ENCODE data around the gene CDH22. TPM values are rescaled to one million over a fixed set of nuclear protein-coding genes. Genes with fewer than 3 reads are reported as not detected.

Gene CDH22
- total RNA-seq, 1 experiment from 2014 or later = 0.11 TPM

DNA sequence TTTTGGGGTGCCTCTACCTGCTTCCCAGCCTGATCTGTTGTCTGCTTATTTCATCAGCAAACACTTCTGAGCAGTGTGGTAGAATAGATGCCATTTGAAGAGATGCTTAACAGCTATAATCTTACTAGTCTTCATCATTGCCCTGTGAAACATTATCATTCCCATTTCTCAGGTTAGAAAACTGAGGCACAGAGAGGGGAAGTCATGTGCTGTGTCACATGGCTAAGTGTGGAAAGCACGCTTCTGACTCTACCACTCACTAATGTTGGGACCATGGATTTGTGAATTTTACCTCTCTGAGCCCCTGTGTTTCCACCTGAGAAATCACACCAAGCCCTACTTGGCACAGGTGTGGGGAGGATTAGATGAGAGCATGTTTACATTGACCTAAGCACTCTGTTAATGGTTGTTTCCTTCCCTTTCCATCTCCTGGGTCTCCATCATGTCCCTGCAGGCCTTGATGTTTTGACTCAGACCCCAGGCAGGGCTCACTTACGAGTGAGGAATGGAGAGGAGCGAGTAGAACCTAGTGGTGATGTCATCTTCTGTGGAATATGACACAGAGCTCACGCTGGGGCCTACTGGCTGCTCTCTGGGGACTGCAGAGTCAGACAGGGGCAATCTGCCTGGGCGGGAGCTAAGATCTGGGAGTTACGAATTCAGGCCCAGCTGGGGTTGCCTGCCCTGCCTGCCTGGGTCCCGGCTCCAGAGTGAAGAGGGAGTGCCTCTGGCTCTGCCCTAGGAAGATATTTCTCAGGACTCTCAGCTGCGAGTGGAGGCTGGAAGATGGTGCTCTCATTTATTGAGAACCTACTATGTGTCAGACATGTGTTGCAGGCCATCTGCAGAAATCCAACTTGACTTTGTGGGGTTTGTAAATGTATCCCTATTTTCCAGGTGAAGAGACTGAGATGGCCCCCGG is 64.3 kb downstream of the CDH22 start:
- H3K9me3 ChIP-seq = no peaks in the 10 kb centered on the region
- ChIA-PET POLR2A (no interaction called here), CTCF (no interaction called here)
- no peak overlapping the region for H3K4me3 ChIP-seq (ENCODE audit: low read depth, low read length)
- TF ChIP-seq, protein P1, sequence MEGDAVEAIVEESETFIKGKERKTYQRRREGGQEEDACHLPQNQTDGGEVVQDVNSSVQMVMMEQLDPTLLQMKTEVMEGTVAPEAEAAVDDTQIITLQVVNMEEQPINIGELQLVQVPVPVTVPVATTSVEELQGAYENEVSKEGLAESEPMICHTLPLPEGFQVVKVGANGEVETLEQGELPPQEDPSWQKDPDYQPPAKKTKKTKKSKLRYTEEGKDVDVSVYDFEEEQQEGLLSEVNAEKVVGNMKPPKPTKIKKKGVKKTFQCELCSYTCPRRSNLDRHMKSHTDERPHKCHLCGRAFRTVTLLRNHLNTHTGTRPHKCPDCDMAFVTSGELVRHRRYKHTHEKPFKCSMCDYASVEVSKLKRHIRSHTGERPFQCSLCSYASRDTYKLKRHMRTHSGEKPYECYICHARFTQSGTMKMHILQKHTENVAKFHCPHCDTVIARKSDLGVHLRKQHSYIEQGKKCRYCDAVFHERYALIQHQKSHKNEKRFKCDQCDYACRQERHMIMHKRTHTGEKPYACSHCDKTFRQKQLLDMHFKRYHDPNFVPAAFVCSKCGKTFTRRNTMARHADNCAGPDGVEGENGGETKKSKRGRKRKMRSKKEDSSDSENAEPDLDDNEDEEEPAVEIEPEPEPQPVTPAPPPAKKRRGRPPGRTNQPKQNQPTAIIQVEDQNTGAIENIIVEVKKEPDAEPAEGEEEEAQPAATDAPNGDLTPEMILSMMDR (IDR thresholded peaks at IDR 0.05; ENCODE audit: insufficient read depth in 1 of 2, low read depth in 1 of 2, low read length in 1 of 2, severe bottlenecking in 1 of 2, unreplicated experiment in 1 of 2) = no peak
- no peaks in the 10 kb centered on the region for H3K4me1 ChIP-seq
- H3K4me1 Mint-ChIP-seq (ENCODE audit: low read depth, unreplicated experiment) = no peaks in the 10 kb centered on the region
- H3K27ac Mint-ChIP-seq (ENCODE audit: unreplicated experiment) = no peak overlapping the region
- no peaks in the 10 kb centered on the region for H3K36me3 Mint-ChIP-seq (ENCODE audit: insufficient read depth, unreplicated experiment)
- BruUV-seq (replicated peaks) = no TSS peak
- H3K27me3 Mint-ChIP-seq (ENCODE audit: insufficient read depth, unreplicated experiment) = peaks cover 25% of the 10 kb centered on the region
- H3K9me3 Mint-ChIP-seq (ENCODE audit: unreplicated experiment) = no peaks in the 10 kb centered on the region
- H3K27me3 ChIP-seq (replicated peaks; ENCODE audit: control insufficient read depth, insufficient read depth, low read length) = no peaks in the 10 kb centered on the region; the same call in 1 of the 2 replicates
- DNase-seq = no peak
- intact Hi-C loops (cut with micrococcal nuclease; ENCODE audit: unreplicated experiment) = no loop called here
- H3K4me3 Mint-ChIP-seq (ENCODE audit: unreplicated experiment) = no peak overlapping the region
- H3K36me3 ChIP-seq (ENCODE audit: control insufficient read depth, insufficient read depth, low read length) = no peaks in the 10 kb centered on the region

DNA sequence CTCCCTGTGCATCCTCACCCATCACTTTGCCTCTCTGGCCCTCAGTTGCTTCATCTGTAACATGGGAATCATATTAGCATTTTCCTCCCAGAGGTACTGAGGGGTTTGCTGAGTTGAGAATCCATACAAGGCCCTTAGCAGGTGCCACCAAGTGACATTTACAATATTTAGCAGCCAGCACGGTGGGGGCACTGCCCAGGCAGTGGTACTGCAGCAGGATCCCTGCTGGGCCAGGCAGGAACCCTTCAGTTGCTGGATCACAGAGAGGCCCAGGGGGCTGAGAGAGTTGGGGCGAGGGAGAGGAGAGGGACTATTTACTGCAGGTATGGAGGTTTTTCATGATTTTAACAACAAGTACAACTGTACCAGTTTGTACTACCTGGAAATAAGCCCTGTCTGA is 65.9 kb downstream of the CDH22 start:
- no peaks in the 10 kb centered on the region for H3K4me1 Mint-ChIP-seq (ENCODE audit: low read depth, unreplicated experiment)
- H3K4me1 ChIP-seq = no peaks in the 10 kb centered on the region
- no peak overlapping the region for H3K27ac Mint-ChIP-seq (ENCODE audit: unreplicated experiment)
- intact Hi-C loops (cut with micrococcal nuclease; ENCODE audit: unreplicated experiment) = no loop called here
- H3K27me3 Mint-ChIP-seq (ENCODE audit: insufficient read depth, unreplicated experiment) = peaks cover 25% of the 10 kb centered on the region
- no peaks in the 10 kb centered on the region for H3K36me3 Mint-ChIP-seq (ENCODE audit: insufficient read depth, unreplicated experiment)
- no peaks in the 10 kb centered on the region for H3K36me3 ChIP-seq (ENCODE audit: control insufficient read depth, insufficient read depth, low read length)
- no TSS peak for BruUV-seq (replicated peaks)
- no peaks in the 10 kb centered on the region for H3K9me3 Mint-ChIP-seq (ENCODE audit: unreplicated experiment)
- no peak for DNase-seq
- H3K27me3 ChIP-seq (replicated peaks; ENCODE audit: control insufficient read depth, insufficient read depth, low read length) = no peaks in the 10 kb centered on the region; the same call in 1 of the 2 replicates
- ChIA-PET CTCF (interaction anchor here (1.2 kb wide), 1 partner anchor 65 kb away, joined by 4 read pairs; no protein-coding TSS in a partner anchor), POLR2A (no interaction called here)
- no peak overlapping the region for H3K4me3 ChIP-seq (ENCODE audit: low read depth, low read length)
- TF ChIP-seq, protein P1 (IDR thresholded peaks at IDR 0.05; ENCODE audit: insufficient read depth in 1 of 2, low read depth in 1 of 2, low read length in 1 of 2, severe bottlenecking in 1 of 2, unreplicated experiment in 1 of 2) = no peak
- H3K9me3 ChIP-seq = no peaks in the 10 kb centered on the region
- H3K4me3 Mint-ChIP-seq (ENCODE audit: unreplicated experiment) = no peak overlapping the region

DNA sequence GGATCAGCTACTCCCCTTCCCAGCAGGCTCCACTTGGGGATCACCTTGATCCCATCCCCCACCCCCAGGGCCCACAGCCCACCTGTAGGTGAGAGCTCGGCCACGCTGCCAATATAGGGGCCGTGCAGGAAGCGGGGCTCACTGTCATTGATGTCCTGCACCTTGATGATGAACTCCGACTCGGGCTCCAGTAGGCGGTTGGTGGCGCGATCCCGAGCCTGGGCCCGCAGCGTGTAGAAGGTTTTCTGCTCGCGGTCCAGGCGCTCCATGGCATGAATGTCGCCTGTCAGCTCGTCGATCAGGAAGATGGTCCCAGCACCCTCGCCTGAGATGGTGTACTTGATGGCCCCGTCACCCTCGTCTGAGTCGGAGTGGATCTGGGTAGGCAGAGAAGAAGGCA is 67.4 kb downstream of the CDH22 start:
- Mint-ChIP-seq H3K9me3 (ENCODE audit: unreplicated experiment) (no peaks in the 10 kb centered on the region), H3K27ac (ENCODE audit: unreplicated experiment) (no peak overlapping the region), H3K4me3 (ENCODE audit: unreplicated experiment) (no peak overlapping the region), H3K36me3 (ENCODE audit: insufficient read depth, unreplicated experiment) (no peaks in the 10 kb centered on the region), H3K27me3 (ENCODE audit: insufficient read depth, unreplicated experiment) (peaks cover 20% of the 10 kb centered on the region), H3K4me1 (ENCODE audit: low read depth, unreplicated experiment) (no peaks in the 10 kb centered on the region)
- ChIA-PET CTCF (interaction anchor here (0.9 kb wide), 1 partner anchor 12 kb away, joined by 3 read pairs; no protein-coding TSS in a partner anchor), POLR2A (no interaction called here)
- Histone ChIP-seq H3K36me3 (ENCODE audit: control insufficient read depth, insufficient read depth, low read length) (no peaks in the 10 kb centered on the region), H3K9me3 (no peaks in the 10 kb centered on the region), H3K27me3 (replicated peaks; ENCODE audit: control insufficient read depth, insufficient read depth, low read length) (no peaks in the 10 kb centered on the region; the same call in 1 of the 2 replicates), H3K4me3 (ENCODE audit: low read depth, low read length) (no peak overlapping the region), H3K4me1 (no peaks in the 10 kb centered on the region)
- TF ChIP-seq, protein P1 (IDR thresholded peaks at IDR 0.05; ENCODE audit: insufficient read depth in 1 of 2, low read depth in 1 of 2, low read length in 1 of 2, severe bottlenecking in 1 of 2, unreplicated experiment in 1 of 2) = no peak
- intact Hi-C loops (cut with micrococcal nuclease; ENCODE audit: unreplicated experiment) = no loop called here
- no TSS peak for BruUV-seq (replicated peaks)
- DNase-seq = no peak

All from Caco-2 (cell line).